ENCODE results near the gene THSD7B.

- TF ChIP-seq POLR2AphosphoS5 (IDR thresholded peaks at IDR 0.05; ENCODE audit: borderline replicate concordance, low read depth, low read length) (no peak), EZH2 (IDR thresholded peaks at IDR 0.05) (no peak)
These were observed 291.4 kb downstream of the THSD7B start for GRCh38 chr2:137056704-137057103.
